GM21390 (cell line): ENCODE results near the gene SPOCD1.

Experiments used
- ATAC-seq: cut with Tn5 transposase; IDR thresholded peaks from one replicate; pipeline ENCODE4 v1.9.1; 2021; ENCODE audit not compliant: unreplicated experiment

Gene SPOCD1

DNA sequence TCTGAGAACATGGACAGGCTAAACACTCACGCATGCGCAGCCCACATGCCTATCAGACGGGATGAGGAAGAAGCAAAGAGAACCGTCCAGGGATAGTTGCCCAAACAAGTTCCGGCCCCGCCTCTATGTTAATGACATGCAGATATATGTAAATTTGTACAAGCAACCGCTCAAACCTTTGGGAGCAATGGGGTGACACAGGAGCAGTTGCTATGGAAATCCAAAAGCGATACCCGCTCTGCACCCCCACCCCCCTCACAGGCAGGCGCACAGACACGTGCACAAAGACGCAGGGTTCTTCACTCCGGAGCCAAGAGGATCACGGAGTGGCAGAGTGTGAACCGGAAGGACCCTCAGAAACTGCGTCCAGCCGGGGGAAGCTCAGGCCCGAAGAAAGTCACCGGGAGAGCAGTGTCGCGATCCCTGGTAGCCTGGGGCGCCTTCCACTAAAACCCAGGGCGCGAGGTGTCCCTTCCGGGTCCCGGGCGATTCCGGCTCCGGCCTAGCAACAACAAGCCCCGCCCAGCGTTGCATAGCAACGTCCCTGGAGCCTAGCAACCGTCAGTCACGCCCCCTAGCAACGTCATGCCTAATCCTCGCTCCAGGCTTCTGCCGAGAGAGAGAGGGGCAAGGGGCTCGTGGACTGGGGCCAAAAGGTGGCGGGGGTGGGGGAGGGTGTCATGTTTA, 27.5 kb downstream of the SPOCD1 start:
- peak; percentile 62 for ATAC-seq

DNA sequence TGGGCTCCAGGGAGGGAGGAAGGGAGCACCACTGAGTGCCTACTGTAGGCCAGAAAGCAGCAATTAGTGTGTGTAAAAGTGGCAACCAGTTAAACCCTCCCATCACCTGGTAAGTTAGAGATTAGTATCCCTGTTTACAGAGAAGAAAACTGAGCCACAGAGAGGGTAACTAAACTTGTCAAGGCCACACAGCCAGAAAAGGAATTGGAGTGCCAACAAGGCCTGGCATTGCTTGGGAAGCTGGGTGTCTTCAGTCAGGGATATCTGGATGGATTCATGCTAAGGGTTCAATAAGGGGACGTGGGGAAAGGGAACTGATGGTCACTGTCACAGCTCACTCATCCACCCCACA, 28.1 kb downstream of the SPOCD1 start:
- no peak for ATAC-seq

DNA sequence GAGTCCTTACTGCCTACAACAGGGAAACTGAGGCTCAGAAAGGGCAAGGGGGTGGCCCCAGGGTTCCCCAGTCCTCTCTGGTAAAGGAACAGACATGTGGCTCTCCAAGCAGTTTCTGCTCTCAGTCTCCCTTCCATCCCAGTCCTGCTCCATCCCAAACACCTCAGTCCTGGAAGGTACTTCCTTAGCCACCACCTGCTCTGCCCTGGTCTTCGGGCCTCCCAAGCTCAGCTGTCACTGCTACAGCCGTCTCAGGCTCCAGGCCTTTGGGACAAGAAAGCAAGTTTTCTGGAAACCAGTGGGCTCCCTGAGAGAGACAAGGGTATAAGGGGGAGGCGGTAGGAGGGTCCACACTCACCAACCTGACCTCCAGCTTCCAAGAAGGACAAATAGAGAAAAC, 28.6 kb downstream of the SPOCD1 start:
- no peak for ATAC-seq

DNA sequence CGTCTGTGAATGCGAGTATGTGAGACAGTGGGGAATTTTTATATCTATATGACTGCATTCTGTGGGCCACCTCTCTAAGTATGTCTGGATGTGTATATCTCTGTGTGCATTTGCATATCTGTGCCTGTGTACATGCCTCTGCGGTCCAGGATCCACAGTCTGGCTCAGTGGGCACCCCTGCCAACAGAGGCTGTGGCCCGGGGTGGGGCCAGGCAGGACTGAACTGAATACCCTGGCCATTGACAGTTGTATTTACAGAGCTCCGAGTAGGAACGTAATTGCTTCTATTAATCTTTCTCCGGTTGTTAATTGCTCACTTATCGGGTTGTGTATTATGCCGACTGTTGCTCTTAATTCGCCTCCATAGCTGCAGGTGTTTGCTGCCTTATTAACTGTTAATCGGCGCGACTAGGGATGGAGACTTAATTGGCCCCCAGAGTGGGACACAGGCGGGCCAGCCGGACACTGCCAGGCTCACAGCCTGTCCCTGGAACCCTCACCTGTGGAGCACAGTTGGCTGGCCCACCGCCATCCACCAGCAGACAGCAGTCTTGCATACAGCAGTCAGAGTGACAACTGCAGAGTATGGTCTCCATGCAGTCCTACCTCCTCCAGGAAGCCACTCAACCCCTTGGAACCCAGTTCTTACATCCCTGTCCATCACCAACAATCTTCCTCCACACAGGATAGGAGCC, 29.3 kb downstream of the SPOCD1 start:
- ATAC-seq, result no peak

DNA sequence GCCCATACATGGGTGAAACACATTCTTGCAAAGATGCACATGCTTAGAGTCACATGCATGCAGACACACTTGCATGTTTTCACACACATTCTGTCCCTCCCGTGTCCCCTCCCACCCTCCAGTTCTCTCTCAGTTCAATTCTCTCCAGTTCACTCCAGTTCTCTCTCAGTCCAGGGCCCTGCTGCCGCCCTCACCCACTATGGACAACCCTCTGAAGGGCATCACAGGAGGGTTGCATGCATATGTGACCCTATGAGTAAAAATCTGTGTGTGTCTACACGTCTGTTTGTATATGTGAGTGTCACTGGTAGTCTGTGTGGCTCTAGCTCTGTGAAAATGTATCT, 29.9 kb downstream of the SPOCD1 start:
- ATAC-seq, result no peak

DNA sequence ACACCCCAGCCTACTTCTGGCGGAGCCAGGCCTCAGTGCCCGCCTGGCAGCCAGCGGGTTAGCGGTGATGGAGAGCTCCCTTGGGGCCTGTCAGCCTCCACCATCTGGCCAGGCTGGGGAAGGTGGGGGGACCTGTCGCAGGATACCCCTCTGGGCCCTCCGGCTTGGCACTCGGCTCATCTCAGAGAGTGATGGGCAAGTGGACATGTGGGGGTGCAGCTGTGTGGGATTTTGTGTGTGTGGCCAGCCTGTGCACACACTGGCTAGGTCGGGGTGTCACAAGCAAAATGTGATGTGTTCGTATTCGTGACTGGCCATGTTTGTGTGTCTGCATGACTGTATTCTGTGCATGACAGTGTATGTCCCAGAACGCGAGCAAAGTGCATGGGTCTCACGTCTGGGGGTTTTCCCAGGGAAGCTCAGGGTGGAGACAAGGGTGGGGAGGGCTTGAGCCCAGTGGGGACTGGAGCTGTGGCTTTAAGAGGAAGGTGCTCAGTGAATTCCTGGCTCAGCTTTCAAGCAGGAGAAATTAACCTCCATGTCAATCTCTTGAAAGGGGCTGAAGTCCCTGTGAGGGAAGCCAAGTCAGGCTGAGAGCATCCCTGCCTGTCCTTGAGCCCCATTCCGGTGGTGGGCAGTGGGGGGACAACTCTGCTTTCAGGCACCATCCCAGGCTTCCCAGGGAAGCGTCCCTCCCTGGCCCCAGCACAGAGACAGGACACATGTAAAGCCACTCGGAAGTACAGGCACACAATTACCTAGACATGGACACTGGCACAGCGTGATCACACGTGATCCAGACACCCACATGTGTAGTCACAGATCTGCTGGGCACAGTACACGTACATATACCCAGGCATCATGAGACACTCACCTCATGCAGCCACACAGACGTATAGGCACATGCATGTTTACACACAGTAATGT, 30.5 kb downstream of the SPOCD1 start:
- ATAC-seq, result no peak

DNA sequence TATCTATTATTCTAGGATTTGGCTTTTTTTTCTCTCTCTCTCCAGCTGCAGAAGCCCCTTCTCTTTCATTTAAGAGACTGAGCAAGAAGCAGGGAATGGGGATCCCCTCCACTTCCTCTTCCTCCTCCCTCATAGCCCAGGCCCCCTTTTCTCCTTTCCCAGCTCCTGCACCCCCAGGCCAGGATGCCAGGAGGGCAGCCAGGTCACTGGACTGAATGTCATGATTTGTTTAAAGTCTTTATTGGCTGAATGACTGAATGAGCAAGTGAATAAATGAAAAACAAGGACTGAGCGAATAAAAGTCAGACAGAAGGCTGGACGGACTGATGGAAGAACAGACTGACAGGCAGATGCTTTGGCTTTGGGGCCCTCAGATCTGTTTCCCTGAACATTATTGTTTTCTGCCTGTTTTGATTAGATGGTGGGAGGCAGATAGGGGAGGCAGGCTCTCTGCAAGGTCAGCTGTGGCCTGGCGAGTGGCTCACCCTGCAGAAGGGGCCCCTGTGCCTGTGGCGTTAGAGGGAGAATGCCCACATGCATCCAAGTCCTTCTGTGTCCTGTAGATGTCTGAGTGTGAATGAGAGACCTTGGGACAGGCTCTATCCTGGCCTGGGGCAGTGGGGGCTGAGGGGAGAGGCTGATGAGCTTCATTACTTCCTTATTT, 31.3 kb downstream of the SPOCD1 start:
- ATAC-seq, result no peak

DNA sequence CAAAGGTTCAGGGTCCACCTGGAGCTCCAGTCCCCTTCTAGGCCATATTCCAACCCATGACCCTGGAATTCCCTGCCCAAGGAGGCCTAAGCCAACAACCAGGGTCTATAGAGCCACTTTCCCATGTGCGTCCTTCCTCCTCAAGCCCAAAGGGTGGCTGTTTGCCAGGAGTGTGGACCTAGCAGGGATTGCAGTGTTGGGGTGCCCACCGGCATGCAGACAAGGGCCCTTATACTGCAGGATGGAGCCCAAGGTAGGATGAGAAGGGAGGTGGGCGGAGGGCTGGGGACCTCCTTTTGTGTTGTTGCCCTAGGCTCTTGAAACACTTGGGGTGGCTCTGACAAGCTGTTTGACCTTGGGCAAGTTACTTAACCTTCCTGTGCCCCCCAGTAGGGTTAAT, 32.0 kb downstream of the SPOCD1 start:
- no peak for ATAC-seq

DNA sequence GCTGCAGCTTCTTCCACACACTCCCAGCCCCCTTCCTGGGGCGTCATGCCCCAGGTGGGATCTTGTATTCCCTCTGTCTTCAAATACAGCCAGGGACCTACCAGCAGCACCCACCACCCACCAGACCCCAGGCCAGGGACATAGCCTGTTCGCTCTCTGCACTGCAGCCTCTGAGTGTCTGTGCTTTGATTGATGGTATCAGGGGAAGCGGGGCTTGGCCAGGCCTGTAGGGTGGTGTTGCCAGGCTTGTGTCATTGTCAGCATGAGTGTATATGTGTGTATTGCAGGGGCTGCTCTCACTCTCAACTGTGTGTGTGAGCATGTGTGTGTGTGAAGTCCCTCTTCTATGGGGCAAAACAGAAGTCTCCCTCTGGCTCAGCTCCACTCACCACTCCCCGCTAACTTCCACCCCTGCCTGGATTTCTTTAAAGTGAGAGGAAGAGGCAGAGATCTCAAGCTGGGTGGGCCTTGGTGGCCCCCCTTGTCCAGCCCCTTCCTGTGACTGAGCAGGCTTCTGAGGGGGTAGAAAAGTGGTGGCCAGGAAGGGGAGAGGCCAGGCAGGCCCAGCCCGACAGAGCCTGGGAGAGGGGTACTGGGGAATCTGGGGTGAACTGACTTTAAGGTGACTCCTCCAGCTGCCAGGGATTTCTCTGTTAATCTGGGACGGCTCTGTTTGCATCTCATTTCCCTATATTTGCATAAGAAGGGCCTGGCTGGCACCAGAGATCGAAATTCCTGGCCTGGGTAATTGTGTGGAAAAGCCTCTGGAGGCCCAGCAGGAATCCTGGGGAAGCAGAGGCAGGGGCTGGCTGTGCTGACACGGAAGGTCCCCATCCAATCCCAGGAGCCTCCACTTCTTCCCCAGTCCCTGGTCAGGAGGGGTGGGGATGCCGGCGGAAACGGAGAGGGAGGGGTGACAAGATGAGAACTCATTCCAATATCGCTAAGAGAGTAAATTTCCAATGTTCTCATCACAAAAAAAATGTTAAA, 33.1 kb downstream of the SPOCD1 start:
- no peak for ATAC-seq

DNA sequence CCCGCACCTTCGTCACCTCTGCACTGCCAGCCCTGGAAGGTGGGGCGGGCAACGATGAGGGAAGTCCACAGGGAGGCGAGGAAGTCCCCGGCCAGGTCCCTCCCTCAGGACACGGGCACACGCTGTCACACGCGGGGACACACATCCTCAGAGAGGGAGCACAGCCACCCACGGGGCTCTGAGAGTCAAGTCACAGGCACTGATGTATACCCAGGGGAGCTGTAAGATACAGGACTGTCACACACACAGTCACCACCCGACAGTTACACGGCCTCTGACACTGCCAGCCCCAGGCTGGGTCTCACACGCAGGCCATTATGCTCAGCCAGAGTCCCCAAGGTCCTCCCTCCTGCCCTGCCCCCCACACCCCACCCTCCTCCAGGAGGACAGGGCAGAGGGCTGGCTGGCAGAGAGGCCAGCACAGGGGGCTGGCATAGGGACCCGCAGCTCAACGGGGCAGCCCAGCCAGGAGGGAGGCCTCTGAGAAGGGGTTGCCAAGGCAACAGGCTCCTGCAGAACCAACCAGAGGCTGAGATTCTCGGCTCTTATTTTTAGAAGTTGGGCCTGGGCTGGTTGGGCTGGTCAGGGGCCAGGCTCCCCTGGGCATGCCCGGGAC, 34.0 kb downstream of the SPOCD1 start:
- no peak for ATAC-seq

DNA sequence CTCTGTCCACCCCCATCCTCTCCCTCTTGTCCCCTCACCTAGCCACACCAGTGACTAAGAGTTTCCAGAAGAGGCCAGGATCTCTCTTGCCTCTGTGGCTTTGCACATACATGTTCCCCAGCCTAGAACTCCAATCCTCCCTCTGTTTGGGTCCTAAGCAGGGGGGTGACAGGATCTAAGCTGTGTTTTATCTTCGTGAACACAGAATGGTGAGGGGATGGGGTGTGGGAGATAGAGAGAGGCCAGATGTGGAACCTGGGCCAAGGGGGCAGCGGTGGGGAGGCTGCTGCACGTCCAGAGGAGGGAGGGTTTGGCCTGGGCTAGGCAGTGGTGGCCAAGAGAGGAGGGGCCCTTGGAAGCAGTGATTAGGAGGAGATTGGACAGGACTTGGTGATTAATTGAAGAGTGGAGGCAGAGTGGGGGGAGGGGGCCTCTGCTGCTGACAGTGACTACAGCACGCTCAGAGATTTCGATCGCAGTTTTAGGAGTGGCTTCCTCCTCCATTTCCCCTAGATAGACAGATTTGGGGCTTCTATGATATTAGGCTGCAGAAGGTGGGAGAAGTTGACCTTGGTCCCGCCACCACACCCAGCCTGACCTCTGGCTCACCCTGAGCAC, 34.6 kb downstream of the SPOCD1 start:
- ATAC-seq, result no peak

DNA sequence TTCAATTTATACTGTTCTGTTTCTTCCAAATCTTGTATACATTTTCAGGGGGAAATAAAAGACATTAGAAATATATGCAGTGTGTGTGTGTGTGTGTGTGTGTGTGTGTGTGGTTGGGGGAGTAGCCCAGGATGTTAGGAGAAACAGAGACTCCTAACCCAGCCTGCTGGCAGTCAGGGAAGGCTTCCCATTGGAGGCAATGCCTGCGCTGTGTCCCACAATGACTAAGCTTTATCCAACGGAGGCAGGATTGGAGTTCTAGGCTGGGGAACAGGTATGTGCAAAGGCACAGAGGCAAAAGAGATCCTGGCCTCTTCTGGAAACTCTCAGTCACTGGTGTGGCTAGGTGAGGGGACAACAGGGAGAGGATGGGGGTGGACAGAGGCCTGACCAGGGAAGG, 35.2 kb downstream of the SPOCD1 start:
- ATAC-seq, result no peak

DNA sequence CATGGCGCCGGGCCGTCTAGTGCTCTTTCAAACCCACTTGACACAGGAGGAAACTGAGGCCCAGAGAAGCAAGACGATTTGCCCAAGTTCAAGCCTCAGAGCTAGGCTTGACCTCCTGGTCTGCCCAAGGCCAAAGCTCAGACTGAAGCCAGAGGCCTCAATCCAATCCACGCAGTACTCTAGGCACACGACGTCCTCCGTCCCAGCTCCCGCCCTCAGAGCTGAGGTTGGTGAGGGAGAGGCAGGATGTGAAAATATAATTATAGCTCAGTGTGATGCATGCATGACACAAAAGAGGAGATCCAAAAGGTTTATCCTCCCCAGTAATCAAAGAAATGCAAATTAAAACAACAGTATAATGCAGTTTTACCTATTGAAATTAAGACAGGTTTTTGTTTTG, 36.1 kb downstream of the SPOCD1 start:
- ATAC-seq, result no peak

DNA sequence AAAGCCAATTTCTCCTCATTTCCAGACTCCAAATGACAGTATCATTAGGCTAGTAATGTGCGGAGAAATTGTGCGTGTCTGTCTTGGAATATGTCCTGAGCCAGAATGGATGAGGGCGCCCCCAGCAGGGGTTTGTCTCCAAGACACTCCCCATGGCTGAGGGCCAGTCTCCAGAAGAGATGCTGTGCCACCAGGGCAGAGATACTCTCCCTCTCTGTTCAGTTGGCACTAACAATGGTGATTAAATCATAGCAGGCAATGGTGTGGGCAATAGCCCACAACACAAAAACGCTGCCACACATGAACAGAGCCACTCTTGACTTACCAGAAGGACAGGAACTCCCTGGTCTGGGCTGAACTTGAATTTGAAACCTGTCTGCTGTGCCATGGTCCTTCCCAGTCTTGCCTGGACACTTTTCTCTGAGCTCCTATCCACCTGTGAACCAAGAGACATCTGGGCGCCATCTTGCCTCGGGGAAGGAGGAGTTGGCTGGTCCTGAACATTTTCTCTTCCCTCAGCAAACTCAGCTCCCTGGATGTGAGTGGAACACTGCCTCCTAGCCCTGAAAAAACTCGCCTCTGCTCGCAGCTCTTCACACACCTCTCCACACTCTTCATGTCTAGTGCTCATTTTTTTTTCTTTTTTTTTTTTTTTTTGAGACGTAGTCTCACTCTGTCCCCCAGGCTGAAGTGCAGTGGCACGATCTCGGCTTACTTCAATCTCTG, 36.9 kb downstream of the SPOCD1 start:
- ATAC-seq, result no peak

DNA sequence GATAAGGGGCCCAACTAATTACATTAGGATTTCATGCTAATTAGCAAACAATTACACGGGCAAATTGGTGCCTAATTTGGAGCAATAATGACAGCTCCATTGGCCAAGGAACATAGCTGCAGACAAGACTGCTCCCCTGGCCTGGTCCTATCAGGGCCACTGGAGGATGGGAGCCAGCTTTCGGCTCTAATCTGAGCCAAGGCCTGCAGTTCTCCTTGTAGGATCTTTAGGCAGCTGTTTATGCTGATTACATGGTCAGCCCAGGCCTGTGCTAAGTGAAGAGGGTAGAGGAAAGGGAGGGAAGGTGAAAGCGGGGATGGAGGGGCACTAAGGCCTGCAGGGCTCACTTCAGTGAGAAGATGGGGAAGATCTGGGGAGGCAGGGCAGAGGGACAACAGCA, 39.3 kb downstream of the SPOCD1 start:
- no peak for ATAC-seq

DNA sequence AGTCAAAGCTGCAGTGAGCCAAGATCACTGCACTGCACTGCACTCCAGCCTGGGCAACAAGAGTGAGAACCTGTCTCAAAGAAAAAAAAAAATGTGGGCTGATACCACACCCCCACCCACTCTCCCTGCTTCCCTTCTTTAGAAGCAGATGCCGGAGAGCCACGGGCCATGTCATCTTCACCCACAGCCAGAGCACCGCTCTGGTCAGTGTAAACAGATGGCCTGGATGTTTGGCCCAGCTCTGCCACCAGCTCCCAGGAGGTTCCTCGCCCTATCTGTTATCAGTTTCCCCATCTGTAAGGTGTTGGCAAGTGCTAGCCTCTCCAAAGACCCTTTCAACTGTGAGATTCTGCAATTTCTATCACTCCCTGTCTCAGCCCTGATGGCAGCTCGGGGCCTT, 39.8 kb downstream of the SPOCD1 start:
- ATAC-seq, result no peak

DNA sequence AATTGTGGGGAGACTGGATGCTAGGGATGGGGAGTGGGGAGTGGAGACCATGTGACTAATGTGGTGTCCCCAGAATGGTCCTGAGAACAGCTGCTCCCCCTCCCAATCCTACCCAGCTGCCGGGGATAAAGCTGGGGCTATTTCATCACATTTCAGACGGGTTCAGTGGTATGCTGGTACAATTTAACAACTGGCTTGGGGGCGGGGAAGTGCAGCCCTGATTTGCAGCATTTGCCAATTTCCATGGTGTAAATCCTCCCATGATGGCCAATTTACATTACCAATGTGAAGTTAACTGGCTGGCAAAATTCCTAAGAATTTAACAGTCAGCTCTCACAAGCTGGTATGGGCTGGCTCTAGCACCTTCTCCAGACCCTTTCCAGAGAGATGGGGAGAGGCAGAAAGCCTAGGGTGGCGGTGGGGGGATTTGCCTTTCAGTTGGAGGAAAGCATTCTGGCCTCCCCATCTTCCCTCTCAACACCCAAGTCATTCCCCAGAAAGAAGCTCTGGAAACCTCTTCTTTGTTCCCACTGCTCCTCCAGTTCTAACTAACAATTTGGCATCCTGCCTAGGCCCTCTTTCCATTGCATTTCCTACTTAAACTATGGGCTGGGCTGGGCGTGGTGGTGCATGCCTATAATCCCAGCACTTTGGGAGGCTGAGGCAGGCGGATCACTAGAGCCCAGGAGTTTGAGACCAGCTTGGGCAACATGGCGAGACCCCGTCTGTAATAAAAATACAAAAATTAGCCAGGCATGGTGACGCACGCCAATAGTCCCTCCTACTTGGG, 40.4 kb downstream of the SPOCD1 start:
- no peak for ATAC-seq

DNA sequence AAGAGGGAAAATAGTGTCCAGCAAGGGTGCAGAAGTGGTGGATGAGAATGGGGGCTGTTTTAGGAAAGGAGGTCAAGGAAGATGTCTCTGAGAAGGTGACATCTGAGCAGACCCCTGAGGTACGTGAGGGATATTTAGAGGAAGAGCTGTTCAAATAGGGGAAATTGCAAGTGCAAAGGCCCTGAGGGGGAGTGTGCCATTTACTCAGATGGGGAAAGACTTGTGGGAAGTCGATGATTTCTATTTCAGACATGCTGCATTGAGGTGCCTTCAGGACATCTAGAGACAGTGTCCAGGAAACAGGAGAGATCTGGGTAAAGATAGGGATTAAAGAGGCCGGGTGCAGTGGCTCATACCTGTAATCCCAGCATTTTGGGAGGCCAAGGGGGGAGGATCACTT, 41.3 kb downstream of the SPOCD1 start:
- no peak for ATAC-seq
